HG03342 (cell line): ENCODE results near the gene SLC13A3.

Source experiments
- ATAC-seq: cut with Tn5 transposase; IDR thresholded peaks from one replicate; pipeline ENCODE4 v1.9.1; 2021; ENCODE audit warnings: mild to moderate bottlenecking, moderate library complexity; ENCODE audit not compliant: unreplicated experiment

Gene SLC13A3

GRCh38 chr20:46637020-46637419 lies 14.2 kb downstream of the SLC13A3 start:
- no peak for ATAC-seq

GRCh38 chr20:46636514-46636913 lies 14.7 kb downstream of the SLC13A3 start:
- ATAC-seq, result no peak

GRCh38 chr20:46635514-46636136 lies 15.6 kb downstream of the SLC13A3 start:
- no peak for ATAC-seq

GRCh38 chr20:46634528-46634927 lies 16.7 kb downstream of the SLC13A3 start:
- ATAC-seq, result no peak

GRCh38 chr20:46631874-46632446 lies 19.3 kb downstream of the SLC13A3 start:
- ATAC-seq, result no peak

- ATAC-seq, result no peak
Observed at GRCh38 chr20:46631212-46631869, 19.9 kb downstream of the SLC13A3 start.

- ATAC-seq, result no peak
Observed at GRCh38 chr20:46630306-46630705, 21.0 kb downstream of the SLC13A3 start.

GRCh38 chr20:46629341-46629740 lies 21.9 kb downstream of the SLC13A3 start:
- no peak for ATAC-seq

- ATAC-seq, result no peak
Observed at GRCh38 chr20:46627234-46627633, 24.0 kb downstream of the SLC13A3 start.

GRCh38 chr20:46626758-46627157 lies 24.5 kb downstream of the SLC13A3 start:
- no peak for ATAC-seq

- no peak for ATAC-seq
Observed at GRCh38 chr20:46625875-46626373, 25.3 kb downstream of the SLC13A3 start.

GRCh38 chr20:46624946-46625345 lies 26.3 kb downstream of the SLC13A3 start:
- ATAC-seq, result no peak

- ATAC-seq, result no peak
Observed at GRCh38 chr20:46622165-46622564, 29.1 kb downstream of the SLC13A3 start.

GRCh38 chr20:46621492-46621891 lies 29.8 kb downstream of the SLC13A3 start:
- ATAC-seq, result no peak

GRCh38 chr20:46619445-46619844 lies 31.8 kb downstream of the SLC13A3 start:
- no peak for ATAC-seq

- no peak for ATAC-seq
Observed at GRCh38 chr20:46618316-46619100, 32.8 kb downstream of the SLC13A3 start.

- no peak for ATAC-seq
Observed at GRCh38 chr20:46614503-46614902, 36.8 kb downstream of the SLC13A3 start.

GRCh38 chr20:46610145-46610544 lies 41.1 kb downstream of the SLC13A3 start:
- ATAC-seq, result no peak

- ATAC-seq, result no peak
Observed at GRCh38 chr20:46609043-46609442, 42.2 kb downstream of the SLC13A3 start.

GRCh38 chr20:46607849-46608497 lies 43.3 kb downstream of the SLC13A3 start:
- no peak for ATAC-seq
